ENCODE measurements around the gene TLCD5.

The TLCD5 gene

DNA sequence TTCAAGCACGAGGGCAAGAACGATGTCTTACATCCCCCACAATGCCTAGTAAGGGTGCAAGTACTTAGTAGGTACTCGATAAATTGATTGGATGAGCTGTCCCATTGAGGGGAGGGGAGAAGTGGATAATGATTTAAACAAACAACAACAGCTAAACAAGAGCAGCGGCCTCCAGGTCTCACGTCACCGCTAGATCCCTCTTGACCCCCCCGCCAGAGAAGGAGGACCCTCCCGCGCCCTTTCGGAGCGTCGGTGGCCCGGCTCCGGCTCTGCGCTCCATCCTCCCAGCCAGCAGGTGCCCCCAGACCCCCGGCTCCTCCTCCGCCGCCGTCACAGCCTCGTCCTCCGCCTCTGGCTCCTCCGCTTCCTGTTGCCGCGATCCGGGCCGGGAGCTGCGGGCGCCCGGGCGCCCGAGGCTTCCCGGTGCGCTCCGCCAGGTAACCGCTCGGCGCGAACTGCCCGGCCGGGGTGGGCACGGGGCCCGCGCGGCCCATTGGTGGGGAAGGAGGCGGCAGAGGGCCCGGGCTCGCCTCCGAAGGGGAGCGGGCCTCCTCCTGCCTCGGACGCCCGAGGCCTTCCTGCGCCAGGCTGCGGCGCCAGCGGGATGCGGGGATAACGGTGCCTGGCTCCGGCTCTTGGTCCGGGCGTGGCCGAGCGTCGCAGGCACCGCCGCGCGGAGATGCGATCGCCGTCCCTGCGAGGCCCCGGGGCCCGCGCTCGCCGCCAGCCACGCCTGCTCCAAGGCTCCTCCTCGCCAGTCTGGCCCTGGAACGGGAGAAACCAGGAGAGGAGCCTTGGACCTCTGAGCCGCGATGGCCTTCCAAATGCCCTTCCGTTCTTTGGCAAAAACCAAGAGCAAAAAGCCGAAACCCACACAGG lies at the start of gene TLCD5:
TLCD5 (plus strand) TSS at position 368 of the 879 bp plus-strand sequence. CDS start 2,143 bp downstream, outside the sequence.
- DNase-seq = no peak

DNA sequence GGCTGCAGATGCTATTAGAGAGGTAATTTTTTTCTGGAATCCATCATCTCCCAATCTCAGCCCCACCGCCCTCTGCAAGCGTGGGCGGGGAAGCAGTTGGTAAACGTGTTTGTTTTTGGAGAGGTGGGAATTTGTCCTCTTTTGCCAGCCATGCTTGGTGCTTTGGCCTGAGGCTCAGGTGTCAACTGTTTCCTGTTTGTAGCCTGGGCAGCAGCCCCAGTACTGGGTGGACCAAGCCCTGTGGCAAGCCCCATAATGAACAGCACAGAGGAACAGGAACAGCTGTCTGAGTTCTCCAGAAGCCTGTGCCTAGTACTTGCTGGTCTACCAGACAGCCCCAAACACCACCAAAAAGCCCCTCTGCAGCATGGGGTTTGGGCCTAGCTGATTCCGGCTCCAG lies 45.6 kb upstream of the TLCD5 start:
- no peak for DNase-seq

DNA sequence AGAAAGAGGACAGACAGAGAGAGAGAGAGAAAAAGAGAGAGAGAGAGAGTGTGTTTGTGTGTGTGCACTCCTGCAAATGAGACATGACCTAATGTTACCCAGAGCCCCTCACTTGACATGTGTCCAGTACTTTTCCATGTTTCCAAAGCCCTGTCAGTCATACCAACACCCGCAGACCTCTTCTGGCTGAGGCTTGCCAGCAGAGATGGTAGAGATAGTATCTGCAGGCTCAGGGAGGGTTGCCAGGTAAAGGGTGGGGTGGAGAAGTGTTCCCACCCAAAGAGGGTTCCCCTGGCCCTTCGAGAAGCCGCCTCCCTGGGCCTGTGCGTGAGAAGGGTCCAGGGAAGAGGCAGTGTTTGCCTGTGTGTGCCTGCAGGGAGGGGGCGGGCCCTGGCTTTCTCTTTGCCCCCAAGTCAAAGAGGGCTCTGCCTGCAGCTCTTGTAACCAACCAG lies 44.5 kb upstream of the TLCD5 start:
- DNase-seq = no peak

- no peak for DNase-seq
Measured at GRCh38 chr11:120281143-120281795, 43.8 kb upstream of the TLCD5 start.

DNA sequence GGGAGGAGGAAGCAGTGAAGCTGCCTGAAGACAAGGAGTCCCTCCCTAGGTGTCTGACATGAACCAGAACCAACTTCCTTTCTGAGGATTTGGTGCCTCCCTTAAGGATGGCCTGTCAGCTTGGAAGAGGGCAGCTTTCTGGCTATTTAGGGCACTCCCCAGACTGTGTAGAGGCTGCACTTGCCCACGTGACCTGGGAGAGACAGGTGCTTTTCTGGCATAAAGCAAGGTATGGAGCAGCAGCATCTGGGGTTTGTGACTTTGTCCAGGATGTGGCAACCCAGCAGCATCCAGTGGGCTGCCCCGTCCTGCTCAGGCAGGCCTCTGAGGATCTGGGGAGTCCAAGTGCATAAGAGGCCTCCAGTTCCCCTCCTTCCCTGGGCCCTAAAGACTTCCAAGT lies 42.0 kb upstream of the TLCD5 start:
- DNase-seq = no peak

DNA sequence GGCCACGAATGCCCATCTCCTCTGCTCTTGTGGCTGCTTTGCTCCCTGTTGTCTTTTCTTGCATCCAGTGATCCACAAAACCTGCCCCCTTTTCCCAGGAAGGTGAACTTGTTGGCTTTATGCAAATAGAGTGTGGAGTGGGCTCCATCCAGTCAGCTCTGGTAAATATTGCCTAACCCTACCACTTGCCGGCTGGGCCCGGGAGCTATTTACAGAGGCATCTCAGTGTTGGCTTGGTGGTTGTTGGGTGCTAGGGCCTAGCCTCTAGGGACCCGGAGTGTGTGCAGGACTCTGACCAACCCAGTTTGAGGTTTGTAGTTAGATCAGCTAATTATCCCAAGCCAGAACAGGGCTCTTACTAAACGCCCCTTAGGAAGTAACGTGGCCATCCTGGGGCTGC lies 40.8 kb upstream of the TLCD5 start:
- no peak for DNase-seq

DNA sequence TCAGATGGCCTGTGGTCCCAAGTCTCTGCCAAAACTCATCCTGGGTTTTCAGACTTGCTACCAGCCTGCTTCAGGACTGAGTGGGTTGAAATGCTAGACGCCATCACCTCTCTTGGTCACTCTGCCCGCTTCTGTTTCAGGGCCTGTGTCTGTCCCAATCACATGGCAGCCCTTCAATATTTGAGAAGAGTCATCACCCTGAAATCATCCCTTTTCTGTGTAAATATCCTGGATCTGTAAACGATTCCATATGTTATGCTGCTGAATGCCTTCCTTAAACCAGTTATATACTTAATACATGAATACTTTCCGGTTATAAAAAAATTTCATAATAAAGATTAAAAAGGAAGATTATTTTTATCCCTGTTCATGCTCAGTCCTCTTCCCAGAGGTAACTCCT lies 39.8 kb upstream of the TLCD5 start:
- no peak for DNase-seq

GRCh38 chr11:120288021-120288420 lies 37.1 kb upstream of the TLCD5 start:
- no peak for DNase-seq

GRCh38 chr11:120289426-120289825 lies 35.7 kb upstream of the TLCD5 start:
- DNase-seq = no peak

- DNase-seq = no peak
Measured at GRCh38 chr11:120290956-120291355, 34.1 kb upstream of the TLCD5 start.

- DNase-seq = no peak
Measured at GRCh38 chr11:120293038-120293800, 31.9 kb upstream of the TLCD5 start.

- no peak for DNase-seq
Measured at GRCh38 chr11:120294096-120294495, 31.0 kb upstream of the TLCD5 start.

- DNase-seq = no peak
Measured at GRCh38 chr11:120295099-120295498, 30.0 kb upstream of the TLCD5 start.

- DNase-seq = no peak
Measured at GRCh38 chr11:120296554-120296953, 28.5 kb upstream of the TLCD5 start.

GRCh38 chr11:120298461-120298860 lies 26.6 kb upstream of the TLCD5 start:
- DNase-seq = no peak

DNA sequence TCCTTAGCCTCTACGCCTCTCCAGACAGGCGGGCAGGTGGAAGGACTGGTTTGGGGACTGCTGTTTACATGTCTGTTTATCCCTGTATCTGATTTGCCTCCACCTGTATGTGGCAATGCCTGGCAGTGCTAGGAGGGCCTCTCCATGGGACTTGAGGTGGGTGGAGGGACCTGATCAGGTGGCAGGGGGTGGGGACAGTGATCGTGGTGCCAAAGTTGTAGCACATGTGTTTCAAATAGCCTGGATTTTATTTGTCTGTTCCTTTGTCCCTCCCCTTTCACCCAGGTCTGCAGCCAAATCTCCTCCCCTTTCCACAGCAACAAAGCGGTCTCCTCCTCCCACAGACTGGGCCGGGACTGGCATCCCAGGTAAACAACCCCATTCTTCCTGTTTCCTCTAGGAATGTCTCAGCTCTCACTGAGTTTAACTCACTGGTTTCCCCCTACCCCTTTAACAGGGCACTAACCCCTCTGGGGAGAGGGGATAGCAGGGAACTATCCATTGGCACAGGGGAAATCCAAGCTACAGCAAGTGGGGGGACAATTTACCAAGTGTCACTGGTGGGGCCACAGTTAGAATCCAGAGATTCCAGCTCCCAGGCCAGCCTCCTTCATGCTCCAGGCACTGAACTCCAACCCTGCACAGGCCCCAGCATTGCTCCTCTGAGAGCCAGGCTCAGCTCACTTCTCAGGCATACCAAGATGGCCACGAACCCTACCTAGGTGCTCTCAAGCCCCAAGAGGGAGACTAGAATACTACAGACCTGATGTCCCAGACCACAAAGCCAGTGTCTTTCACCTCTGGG lies 22.9 kb upstream of the TLCD5 start:
- DNase-seq = no peak

GRCh38 chr11:120303004-120303637 lies 22.0 kb upstream of the TLCD5 start:
- DNase-seq = peak; percentile 74

DNA sequence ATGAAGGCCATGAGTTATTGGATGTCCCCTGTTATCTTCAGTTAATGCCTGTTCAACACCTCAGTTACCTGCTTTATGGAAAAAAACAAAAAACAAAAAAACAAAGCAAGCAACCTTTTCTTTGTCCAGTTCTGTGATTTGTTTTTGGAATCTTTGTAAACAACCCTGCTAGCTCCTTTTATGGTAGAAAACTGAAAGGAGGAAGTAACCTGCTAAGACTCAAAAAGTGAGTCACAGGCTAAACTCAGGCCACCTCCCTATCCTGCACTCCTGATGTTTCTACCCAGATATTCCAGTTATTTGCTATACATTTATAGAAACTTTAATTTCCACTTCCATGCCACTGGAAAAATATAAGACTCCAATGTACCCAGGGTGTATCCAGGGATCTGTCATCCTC lies 20.6 kb upstream of the TLCD5 start:
- no peak for DNase-seq

- DNase-seq = no peak
Measured at GRCh38 chr11:120305286-120305685, 19.8 kb upstream of the TLCD5 start.

- DNase-seq = no peak
Measured at GRCh38 chr11:120306519-120307242, 18.4 kb upstream of the TLCD5 start.

- no peak for DNase-seq
Measured at GRCh38 chr11:120307476-120307875, 17.6 kb upstream of the TLCD5 start.

All from KG1 (cell line).